ENCODE data around the gene SMIM44.

Gene SMIM44

DNA sequence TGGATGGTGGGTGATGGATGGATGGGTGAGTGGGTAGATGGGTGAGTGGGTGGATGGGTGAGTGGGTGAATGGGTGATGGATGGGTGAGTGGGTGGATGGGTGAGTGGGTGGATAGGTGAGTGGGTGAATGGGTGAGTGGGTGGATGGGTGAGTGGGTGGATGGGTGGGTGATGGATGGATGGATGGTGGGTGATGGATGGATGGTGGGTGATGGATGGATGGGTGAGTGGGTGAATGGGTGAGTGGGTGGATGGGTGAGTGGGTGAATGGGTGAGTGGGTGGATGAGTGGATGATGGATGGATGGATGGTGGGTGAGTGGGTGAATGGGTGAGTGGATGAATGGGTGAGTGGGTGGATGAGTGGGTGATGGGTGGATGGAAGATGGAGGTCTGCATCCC, 5.7 kb downstream of the SMIM44 start:
- no peak for DNase-seq (ENCODE audit: low read depth, low spot score)

DNA sequence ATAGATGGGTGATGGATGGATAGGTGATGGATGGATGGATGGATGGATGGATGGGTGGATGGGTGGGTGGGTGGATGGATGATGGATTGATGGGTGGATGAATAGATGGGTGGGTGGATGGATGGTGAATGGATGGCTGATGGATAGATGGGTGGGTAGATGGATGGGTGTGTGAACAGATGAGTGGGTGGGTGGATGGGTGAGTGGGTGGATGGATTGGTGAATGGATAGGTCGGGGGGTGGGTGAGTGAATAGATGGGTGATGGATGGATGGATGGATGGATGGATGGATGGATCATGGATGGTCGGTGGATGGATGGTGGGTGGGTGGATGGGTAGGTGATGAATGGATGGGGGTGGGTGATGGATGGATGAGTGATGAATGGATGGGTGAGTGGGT, 6.4 kb downstream of the SMIM44 start:
- no peak for DNase-seq (ENCODE audit: low read depth, low spot score)

DNA sequence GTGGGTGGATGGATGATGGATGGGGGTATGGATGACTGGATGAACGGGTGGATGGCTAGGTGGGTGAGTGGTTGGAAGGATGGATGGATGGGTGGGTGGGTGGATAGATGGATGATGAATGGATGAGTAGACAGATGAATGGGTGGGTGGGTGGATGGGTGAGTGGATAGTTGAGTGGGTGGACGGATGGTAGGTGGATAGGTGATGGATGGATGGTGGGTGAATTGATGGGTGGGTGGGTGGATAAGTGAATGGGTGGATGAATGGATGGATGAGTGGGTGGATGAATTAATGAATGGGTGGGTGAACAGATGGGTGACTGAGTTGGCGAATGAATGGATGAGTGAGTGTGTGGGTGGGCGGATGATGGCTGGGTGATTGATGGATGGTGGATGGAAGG, 7.8 kb downstream of the SMIM44 start:
- no peak for DNase-seq (ENCODE audit: low read depth, low spot score)

DNA sequence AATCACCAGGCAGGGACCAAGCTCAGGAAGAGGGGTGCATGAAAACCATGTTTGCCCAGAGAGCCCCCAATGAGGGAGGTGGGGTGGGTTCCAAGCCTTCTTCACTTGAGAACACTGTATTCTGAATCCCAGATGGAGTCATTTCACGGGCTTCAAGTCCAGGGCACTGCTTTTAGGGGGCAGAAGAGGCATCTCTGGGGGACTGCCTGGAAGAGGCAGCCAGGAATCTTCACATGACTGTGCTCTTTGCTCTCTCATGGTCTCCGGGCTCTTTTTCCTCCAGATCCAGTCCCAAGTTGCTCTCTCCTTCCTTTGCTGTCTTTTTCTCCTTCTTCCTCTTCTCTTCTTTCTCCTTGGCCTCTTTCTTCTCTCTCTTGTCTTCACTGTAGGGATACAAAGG, 8.6 kb downstream of the SMIM44 start:
- DNase-seq (ENCODE audit: low read depth, low spot score), result no peak

DNA sequence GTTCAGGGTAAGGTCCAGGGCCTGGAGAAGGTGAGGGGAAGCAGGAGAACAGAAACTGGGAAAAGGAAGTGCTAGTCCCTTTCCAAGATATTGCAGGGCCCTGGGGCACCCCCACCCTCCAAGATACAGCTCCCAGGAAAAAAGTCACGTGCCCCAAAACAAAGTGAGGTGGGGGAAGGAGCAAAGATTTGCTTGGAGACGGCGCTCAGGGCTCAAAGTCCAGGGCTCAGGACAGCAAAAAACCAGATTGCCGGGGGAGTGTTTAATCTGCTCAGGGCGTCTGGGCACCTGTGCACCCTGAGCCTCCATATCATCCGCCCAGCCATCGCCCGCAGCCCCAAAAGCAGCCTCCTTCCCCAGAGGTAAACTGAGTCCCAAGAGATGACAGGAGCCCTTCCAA, 9.2 kb downstream of the SMIM44 start:
- no peak for DNase-seq (ENCODE audit: low read depth, low spot score)

DNA sequence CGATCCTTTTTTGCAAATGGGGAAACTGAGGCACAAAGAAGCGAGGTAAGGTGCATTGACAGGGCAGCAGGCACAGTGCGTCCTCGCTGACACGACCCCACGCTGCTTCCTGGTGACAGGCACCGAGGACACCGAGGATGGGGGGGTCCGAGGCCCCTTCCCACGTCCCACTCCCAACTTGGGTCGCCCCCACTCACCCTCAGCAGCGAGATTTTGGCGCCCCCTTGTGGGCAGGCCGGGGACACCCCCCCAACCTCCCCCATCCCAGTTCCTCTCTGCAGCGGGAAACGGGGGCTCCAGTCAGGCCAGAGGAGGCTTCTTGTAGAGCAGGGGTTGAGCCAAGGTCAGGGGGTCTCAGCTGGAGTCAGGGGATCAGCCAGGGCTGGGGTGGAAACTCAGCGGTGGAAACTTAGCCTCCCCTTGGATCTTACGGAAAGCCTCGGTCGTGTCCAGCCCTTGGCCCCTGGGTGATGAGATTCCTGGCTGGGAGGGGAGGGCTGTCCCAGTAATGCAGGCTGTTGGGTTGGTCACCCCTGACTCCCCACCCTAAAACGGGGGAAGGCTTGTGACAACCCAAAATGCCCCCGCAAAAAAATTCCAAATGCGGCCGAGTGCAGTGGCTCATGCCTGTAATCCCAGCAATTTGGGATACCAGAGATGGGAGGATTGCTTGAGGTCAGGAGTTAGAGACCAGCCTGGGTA, 11.1 kb downstream of the SMIM44 start:
- no peak for DNase-seq (ENCODE audit: low read depth, low spot score)

DNA sequence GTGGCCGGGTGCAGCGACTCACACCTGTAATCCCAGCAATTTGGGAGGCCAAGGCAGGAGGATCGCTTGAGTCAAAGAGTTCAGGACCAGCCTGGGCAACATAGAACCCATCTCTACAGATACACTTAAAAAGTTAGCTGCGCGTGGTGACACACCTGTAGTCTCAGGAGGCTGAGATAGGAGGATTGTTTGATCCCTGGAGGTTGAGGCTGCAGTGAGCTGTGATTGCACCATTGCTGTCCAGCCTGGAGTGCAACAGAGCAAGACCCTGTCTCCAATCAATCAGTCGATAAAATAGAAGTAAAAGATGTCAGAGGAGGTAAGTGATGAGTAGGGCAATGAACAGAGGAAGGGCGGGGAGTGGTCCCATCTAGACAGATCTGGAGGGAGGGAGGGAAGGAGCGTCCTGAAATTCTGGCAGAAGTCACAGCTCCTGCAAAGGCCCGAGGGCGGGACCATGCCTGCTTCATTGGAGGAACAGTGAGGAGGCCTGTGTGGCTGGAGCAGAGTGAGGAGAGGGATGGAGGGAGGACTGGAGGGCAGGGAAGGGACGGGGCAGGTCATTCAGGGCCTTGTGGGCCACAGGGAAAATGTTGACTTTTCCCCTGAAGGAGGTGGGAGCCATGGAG, 12.6 kb downstream of the SMIM44 start:
- no peak for DNase-seq (ENCODE audit: low read depth, low spot score)

DNA sequence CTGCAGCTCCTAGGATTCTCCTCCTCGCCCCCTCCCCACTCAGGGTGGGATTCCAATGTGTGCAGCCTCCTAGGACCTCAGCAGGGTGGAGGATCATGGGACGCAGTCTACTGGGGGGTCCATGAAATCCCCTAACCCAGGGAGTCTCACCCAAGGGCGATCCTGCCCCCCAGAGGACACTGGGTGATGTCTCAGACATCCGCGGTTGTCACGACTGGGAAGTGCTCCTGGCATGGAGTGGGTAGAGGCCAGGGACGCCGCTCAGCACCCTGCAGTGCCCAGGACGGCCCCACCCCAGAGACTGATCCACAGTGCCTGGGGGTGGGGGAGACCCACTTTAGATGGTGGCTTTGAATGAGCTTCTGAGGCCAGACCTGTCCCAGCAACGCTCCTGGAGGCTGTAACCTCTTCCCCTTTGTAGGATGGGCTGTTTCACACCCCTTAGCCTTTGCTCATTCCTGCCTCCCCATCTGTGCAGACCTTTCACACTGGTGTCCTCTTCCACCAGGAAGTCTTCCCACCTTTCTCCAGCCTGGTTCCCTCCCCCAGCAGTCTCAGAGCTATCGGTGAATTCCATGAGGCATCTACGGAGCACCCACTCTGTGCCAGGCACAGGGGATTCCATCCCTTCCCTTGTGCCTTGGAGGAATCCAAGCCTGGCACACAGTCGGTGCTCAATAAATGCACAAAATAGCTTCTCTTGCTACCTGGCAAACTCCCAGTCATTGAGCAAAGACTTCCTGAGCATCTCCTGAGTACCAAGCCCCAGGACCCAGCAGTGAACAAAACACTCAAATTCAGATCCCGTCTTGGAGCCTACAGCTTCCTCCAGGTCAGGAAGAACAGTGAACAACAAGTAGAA, 13.4 kb downstream of the SMIM44 start:
- DNase-seq (ENCODE audit: low read depth, low spot score), result no peak

DNA sequence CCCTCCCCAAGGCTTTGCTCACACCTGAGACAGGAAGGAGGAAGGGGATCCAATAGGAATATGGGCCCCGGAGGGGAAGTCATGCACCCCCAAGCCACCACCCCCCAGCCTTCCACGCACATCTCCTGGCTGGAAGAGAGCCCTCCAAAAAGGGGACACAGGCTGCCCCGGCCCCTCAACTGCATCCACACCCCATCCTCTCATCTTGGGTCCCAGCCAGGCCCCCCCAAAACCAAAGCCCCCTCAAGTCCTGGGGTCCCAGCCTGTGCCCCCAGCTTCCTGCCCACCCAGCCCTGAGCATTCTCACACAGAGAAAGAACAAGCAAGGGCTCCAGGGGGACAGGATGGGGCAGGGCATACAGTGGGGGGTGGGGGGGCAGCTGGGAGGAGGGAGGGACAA, 15.0 kb downstream of the SMIM44 start:
- DNase-seq (ENCODE audit: low read depth, low spot score), result no peak

DNA sequence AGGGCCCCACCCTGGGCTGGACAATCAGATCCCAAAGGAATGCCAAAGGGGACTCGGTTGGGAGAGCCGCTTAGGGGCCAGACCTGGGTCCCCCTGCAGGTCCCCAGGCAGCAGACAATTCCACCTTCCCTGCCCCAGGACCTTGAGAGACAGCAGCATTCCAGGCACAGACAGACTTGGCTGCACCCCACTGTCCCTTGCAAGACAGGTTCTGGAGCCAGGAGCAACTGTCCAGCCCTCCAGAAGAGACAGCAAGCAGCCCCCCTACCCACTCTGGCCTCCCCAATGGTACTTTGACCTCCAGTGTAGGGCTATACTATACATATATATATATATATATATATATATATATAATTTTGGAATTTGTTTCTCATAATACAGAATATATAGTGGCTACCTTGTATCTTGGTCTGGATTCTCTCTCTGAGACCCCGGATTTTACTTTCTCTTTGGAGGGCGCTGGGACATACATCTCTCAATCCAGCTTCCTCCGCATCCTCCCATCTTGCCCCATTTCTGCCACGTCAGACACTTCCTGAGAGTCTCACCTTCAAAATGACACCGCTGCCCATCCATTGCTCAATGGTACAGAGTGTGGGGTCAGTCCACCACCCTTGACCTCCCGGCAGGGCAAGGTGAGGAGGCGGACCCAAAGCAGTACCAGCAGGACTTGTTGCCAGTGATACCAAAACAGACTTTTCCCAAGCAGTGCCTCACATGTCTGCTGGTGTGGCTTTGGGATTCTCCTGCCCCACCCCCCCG, 15.6 kb downstream of the SMIM44 start:
- no peak for DNase-seq (ENCODE audit: low read depth, low spot score)

DNA sequence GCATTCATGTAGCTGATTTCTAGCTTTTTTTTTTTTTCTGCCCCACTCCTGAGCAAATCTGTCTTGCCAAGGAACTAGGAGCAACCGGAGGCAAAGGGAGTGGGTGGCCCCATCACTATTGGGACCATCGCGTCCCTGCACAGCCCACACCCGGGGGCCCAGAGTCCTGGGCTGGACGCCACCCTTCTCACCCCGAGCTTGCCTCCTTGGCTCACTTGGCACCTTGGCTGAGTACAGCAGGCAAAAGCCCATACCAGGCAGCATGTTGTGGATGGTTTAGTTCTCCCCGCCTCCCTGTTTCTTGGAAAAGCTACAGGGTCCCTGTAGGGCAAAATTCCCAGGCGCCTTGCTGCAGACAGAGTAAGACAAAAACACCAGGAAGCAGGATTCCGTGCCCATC, 16.6 kb downstream of the SMIM44 start:
- no peak for DNase-seq (ENCODE audit: low read depth, low spot score)

DNA sequence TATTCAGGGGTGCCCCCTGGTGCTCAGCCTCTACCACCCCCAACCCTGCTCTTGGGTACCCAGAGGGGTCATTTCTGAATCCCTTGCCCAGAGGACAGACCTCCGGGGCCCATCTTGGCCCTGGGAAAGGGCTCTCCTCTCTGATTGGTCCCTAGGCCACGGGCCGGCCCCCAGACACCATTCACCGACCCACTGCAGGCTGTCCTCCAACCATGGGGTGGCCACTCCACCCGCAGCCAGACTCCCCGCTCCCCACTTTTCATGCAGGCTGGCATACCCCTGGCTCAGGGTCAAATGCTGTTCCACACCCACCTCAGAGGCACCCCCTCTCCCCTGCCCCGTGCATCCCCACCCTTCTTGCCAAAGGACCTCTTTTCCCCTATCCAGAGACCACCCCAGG, 17.7 kb downstream of the SMIM44 start:
- DNase-seq (ENCODE audit: low read depth, low spot score), result no peak

DNA sequence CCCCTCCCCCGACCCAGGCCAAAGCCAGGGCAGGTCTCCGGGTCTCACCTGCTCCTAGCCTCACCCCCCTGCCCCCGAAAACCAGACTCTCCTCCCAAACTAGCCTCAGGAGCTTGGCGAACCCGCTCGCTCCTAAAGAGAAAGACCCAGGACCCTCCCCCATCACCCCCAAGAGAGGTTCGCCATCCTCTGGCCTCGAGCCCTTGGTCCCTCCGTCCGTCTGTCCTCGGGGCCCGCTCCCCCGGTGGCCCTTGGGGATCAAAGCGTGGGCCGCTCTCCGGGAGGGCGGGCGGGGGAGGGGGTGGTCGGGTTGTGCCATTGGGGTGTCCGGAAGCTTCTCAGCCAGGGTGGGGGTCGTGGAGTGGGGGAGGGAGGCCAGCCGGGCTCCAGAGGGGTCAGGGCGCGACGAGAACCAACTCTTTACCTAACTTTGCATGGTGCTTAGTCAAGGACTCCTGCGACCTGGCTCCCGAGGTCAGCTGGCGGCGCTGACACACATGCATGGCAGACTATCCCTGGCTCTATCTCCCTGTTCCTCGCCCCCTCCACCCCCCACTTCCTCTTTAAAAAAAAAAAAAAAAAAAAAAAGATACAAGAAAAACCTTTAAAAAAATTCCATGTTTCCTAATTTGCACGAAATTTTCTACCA, 18.5 kb downstream of the SMIM44 start:
- DNase-seq (ENCODE audit: low read depth, low spot score), result no peak

DNA sequence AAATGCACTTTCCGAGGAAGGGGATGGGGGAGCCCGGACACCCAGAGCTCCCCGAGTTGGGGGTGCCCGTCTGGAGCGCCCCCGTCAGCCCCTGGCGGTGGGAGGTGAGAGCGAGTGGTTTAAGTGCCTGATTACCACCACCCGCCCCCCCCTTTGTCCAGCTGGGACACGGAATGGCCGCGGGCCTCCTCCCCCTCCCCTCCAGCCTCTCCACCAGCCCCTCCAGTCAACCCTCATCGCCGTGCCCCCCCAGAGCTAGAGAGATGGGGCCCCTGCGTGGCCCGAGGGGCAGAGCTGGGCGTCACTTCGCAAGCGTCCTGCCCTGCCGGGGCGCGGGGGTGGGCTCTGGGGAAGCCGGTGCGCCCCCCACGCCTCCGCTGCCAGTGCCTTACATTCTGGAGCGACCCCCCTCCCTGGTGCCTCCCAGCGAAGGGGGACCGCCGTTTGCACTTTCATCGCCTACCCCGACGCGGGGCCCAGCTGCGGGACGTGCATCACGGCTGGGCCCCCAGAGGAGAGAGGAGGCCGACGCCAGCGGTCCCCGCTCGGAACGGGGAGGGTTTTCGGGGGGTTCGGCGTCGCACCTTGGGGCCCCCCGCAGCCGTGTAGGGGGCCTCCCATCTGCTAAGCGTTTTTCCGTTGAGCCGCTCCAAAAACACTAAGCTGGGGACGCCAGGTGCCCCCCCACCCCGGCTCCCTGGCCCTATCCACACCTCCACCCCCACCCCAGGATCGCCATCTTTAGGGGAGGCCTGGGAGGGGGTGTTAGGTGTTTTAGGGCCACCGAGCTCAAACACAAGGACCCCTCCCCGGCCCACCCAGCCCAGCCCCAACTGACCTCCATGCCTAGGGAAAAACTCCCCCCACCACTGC, 19.3 kb downstream of the SMIM44 start:
- DNase-seq (ENCODE audit: low read depth, low spot score), result no peak

DNA sequence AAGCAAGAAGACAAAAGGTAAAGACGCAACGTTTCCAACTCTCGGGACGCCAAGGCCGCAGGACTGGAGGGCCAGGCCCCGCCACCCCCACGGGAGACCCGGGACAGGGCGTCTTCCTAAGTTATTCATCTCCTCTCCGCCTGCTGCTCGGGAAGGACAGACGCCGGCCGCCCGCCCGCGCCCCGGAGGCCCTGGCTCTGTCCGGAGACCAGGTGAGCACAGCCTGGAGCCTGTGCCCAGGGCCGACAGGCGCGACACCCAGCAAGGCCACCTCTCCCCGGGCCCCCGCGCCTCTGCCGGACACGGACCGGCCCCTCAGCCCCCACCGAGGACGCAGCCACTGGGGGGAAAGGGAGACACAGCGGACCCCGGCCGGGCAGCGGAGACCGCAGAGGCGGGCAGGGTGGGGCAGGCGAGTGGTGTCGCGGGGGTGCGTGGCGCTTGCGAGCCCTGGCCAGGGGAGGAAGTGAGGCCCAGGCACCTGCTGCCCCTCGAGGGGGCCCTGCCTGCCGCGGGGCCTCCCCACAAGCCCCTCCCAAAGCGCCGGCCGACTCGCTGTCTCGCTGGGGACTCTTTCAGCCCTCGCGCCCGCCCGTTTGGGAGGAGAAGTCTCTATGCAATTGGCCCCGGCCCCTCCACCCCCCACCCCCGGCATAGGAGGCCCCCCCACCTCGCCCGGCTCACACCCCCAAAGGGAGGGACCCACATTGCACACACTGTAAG, 20.1 kb downstream of the SMIM44 start:
- no peak for DNase-seq (ENCODE audit: low read depth, low spot score)

DNA sequence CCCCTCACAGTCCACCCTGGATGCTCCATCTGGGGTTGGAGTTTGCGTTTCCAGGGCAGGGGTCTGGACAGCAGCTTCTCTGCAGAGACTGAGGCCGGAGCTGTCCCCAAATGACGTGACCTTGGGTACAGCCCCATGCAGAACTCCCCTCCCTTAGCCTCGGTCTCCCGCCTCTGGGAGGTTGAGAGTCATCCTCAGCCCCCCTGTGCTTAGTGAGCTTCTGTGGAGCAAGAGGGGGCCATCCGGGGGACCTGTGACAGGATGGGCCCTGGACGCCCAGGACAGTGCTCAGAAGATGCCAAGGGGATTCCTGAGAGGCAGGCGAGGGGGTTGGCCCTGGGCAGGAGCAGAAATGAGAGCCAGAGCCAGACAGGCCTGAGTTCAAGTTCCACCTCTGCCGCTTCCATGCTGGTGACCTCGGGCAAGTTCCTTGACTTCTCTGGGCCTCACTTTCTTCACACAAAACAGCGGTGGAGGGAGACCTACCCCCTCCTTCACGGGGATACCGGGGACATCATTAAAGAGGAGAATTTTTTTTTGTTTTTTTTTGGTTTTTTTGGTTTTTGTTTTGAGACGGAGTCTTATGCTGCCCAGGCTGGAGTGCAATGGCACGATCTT, 23.2 kb downstream of the SMIM44 start:
- DNase-seq (ENCODE audit: low read depth, low spot score), result no peak

DNA sequence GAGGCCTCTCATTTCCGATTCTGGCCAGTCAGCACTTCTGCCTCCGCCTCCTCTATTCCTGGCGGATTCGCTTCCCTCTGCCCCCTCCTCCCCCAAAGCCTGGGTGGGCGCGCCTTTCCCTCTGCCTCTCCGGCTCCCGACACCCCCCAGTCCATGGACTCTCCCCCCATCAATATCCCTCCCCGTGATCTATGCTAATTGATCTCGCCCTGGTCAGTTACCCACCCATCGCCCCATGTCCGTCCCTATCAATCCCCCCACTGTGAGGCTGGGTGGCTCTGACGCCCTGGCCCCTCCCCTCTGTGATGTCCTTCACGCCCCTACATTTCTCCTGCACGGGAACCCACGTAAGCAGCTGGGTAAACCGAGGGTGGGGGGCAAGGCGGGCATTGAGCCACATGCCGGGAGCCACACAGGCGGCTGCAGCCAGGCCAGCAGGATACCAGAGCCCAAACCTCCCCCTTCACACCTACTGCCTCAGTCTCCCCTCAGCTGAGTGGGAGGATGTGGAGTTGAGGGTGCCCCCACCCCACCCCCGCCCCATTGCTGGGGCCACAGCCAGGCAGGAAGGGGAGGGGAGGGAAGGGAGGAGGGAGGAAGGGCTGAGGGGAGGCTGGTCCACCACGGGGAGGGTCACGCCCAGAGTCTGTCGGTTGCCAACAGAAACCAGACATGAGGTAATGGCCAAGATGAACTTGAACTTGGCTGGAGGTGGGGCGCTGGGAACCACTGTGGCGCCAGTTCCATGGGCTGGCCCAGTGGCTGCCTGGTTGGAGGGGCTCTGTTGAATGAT, 24.0 kb downstream of the SMIM44 start:
- DNase-seq (ENCODE audit: low read depth, low spot score), result no peak

DNA sequence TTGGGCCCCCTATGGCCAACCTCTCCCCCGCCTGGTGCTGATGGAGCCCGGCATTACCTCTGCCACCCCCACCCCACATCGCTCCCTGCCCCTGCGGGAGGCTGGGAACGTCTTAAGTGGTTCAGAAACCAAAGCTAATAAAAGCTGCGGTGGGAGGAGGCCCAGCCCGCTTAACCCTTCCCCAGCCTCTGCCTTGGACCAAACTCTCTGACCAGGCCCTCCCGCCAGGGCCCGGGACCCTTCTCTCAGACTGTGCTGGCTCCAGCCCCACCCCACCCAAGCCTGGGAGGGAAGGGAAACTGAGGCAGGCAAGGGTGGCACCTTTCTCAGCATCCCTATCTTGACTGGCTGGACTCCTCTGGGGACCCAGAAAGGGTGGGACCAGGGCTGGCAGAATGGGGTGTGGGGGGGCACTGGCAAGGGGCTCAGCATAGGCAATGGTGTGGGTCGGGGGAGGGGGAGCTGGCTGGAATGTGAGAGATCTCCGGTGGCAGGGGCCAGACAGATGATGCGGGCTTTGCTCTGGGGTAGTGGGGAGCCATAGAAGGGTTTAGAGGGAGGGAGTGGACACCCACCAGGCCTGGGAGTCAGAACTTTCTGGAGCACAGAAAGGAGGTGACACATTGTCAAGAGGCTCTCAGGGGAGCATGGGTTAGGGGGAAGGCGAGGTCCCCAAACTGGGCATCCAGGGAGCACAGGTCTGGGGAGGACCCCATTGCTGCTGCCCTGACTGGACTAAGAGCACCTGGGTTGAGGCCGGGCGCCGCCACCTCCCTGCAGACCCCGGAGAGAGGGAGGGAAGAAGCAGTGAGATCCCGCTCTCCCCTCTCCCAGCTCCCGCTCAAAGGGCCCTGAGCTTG, 24.8 kb downstream of the SMIM44 start:
- no peak for DNase-seq (ENCODE audit: low read depth, low spot score)

Measured in activated naive CD8-positive, alpha-beta T cell treated with anti-CD3 and anti-CD28 coated beads, Interleukin-2, amount 50 U/mL, for 16 hours (primary cell).